MM.1S (cell line): ENCODE results near the gene SEMA4D.

Experiments used
- DNase-seq: peaks from one replicate; pipeline ENCODE4 v3.0.0-alpha.2; 2015
- H2AFZ ChIP-seq: fragments of 300-600 bp; sonication (generic); 2 replicates; pipeline ENCODE4 v1.6.0; 2016; ENCODE audit warnings: antibody characterized with exemption, low read length
- H3F3A ChIP-seq: fragments of 300-600 bp; sonication (generic); 2 replicates; pipeline ENCODE4 v1.6.1; 2016; ENCODE audit warnings: mild to moderate bottlenecking, antibody characterized with exemption, low read length, moderate library complexity, mixed read lengths; ENCODE audit not compliant: insufficient read depth
- H3K27ac ChIP-seq: fragments of 300-600 bp; sonication (generic); 2 replicates; pipeline ENCODE4 v1.5.1; 2016; ENCODE audit warnings: mild to moderate bottlenecking, low read length
- H3K27me3 ChIP-seq: fragments of 300-600 bp; sonication (generic); replicated peaks from 2 replicates; pipeline ENCODE4 v1.6.0; 2016; ENCODE audit warnings: low read length; ENCODE audit not compliant: insufficient read depth
- H3K36me3 ChIP-seq: fragments of 300-600 bp; sonication (generic); replicated peaks from 2 replicates; pipeline ENCODE4 v1.6.1; 2016; ENCODE audit warnings: mild to moderate bottlenecking, low read length, mixed read lengths; ENCODE audit not compliant: insufficient read depth
- H3K4me1 ChIP-seq: fragments of 300-600 bp; sonication (generic); 2 replicates; pipeline ENCODE4 v1.6.1; 2016; ENCODE audit warnings: low read length, mixed read lengths
- H3K4me2 ChIP-seq: fragments of 300-600 bp; sonication (generic); 2 replicates; pipeline ENCODE4 v1.6.0; 2016; ENCODE audit warnings: low read depth, low read length
- H3K4me3 ChIP-seq: fragments of 300-600 bp; sonication (generic); 2 replicates; pipeline ENCODE4 v1.5.1; 2016; ENCODE audit warnings: low read length, mixed read lengths
- H3K79me2 ChIP-seq: fragments of 300-600 bp; sonication (generic); 2 replicates; pipeline ENCODE4 v1.6.1; 2016; ENCODE audit warnings: mixed run types, low read length, mixed read lengths
- H3K9ac ChIP-seq: fragments of 300-600 bp; sonication (generic); 2 replicates; pipeline ENCODE4 v1.6.1; 2016; ENCODE audit warnings: low read length, mixed read lengths
- H3K9me2 ChIP-seq: fragments of 300-600 bp; sonication (generic); replicated peaks from 2 replicates; pipeline ENCODE4 v1.6.1; 2016; ENCODE audit warnings: mild to moderate bottlenecking, low read length, mixed read lengths; ENCODE audit not compliant: insufficient read depth
- H3K9me3 ChIP-seq: fragments of 300-600 bp; sonication (generic); replicated peaks from 2 replicates; pipeline ENCODE4 v1.6.1; 2016; ENCODE audit warnings: mild to moderate bottlenecking, low read length, mixed read lengths; ENCODE audit not compliant: insufficient read depth
- H4K20me1 ChIP-seq: fragments of 300-600 bp; sonication (generic); 2 replicates; pipeline ENCODE4 v1.6.1; 2016; ENCODE audit warnings: mild to moderate bottlenecking, low read length, moderate library complexity, mixed read lengths; ENCODE audit not compliant: insufficient read depth
- CTCF ChIP-seq: fragments of 300-600 bp; sonication (generic); IDR thresholded peaks from 2 replicates; pipeline ENCODE4 v1.5.1; 2016; ENCODE audit warnings: antibody characterized with exemption, low read length, mixed read lengths
- EZH2 ChIP-seq: fragments of 300-600 bp; sonication (generic); optimal IDR thresholded peaks from 2 replicates; pipeline ENCODE3; 2017; ENCODE audit warnings: low read depth, mild to moderate bottlenecking, antibody characterized with exemption, low read length, mixed read lengths
- EZH2phosphoT487 ChIP-seq: fragments of 300-600 bp; sonication (generic); IDR thresholded peaks from 2 replicates; pipeline ENCODE4 v1.6.1; 2018; ENCODE audit warnings: antibody characterized with exemption, low read length

SEMA4D gene

DNA sequence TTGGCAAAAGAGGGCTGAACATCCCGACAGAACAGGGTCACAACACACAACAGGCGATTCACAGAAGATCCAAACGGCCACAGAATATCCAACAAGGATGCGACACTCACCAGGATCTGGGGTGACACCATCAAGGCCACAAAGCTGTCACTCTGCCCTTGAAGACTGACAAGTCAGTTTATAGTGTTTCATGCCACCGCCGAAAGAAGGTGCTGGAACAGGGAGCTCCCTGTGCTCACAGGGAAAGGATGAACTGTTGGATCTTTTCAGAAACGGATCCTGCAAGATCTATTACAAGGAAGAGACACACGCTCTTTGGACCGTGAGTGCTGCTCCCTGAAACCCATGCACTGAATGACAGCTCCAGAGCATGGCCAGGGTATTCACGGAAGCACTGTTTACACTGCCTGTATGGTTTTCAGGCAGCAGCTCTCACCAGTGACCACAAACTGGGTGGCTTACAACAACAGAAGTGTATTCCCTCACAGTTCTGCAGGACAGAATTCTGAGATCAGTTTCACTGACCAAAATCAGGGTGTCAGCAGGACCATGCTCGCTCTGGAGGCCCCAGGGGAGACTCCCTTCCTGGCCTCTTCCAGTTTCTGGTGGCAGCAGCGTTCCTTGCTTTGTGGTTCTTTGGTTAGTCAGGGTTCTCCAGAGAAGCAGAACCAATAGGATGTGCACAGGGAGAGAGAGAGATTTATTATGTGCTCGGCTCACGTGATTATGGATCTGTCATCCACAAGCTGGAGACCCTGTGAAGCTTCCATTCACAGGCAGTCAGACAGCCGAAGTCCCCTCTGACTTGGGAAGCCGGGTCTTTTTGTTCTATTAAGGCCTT is 52.8 kb downstream of the SEMA4D start:
- no peak overlapping the region for H3K4me2 ChIP-seq

GRCh38 chr9:89444274-89444673 is 53.6 kb downstream of the SEMA4D start:
- no peaks in the 10 kb centered on the region for H3K27me3 ChIP-seq
- H3K9me2 ChIP-seq = no peaks in the 10 kb centered on the region
- H3K4me3 ChIP-seq = no peak overlapping the region
- TF ChIP-seq EZH2 (no peak), EZH2phosphoT487 (no peak), CTCF (no peak)
- peaks cover 100% of the 10 kb centered on the region for H3K79me2 ChIP-seq
- no peak overlapping the region for H3K27ac ChIP-seq
- no peak overlapping the region for H2AFZ ChIP-seq
- no peak for DNase-seq
- H3F3A ChIP-seq = peaks cover 6% of the 10 kb centered on the region; the same call in 1 of the 2 replicates
- peaks cover 5% of the 10 kb centered on the region; the same call in 1 of the 2 replicates for H4K20me1 ChIP-seq
- peaks cover 33% of the 10 kb centered on the region for H3K4me1 ChIP-seq
- H3K4me2 ChIP-seq = no peak overlapping the region
- H3K9ac ChIP-seq = no peak overlapping the region
- H3K9me3 ChIP-seq = no peaks in the 10 kb centered on the region
- no peaks in the 10 kb centered on the region for H3K36me3 ChIP-seq

More for the DNA sequence above, 52.8 kb downstream of the SEMA4D start:
- TF ChIP-seq CTCF (no peak), EZH2 (no peak), EZH2phosphoT487 (no peak)
- H3K36me3 ChIP-seq = no peaks in the 10 kb centered on the region
- H3K9me2 ChIP-seq = no peaks in the 10 kb centered on the region
- no peak overlapping the region for H3K9ac ChIP-seq
- H3K27ac ChIP-seq = no peak overlapping the region
- peaks cover 33% of the 10 kb centered on the region for H3K4me1 ChIP-seq
- peaks cover 6% of the 10 kb centered on the region; the same call in 1 of the 2 replicates for H3F3A ChIP-seq
- peaks cover 100% of the 10 kb centered on the region for H3K79me2 ChIP-seq
- H4K20me1 ChIP-seq = peaks cover 5% of the 10 kb centered on the region; the same call in 1 of the 2 replicates
- no peaks in the 10 kb centered on the region for H3K9me3 ChIP-seq
- H3K27me3 ChIP-seq = no peaks in the 10 kb centered on the region
- H3K4me3 ChIP-seq = no peak overlapping the region
- H2AFZ ChIP-seq = no peak overlapping the region
- DNase-seq = no peak

DNA sequence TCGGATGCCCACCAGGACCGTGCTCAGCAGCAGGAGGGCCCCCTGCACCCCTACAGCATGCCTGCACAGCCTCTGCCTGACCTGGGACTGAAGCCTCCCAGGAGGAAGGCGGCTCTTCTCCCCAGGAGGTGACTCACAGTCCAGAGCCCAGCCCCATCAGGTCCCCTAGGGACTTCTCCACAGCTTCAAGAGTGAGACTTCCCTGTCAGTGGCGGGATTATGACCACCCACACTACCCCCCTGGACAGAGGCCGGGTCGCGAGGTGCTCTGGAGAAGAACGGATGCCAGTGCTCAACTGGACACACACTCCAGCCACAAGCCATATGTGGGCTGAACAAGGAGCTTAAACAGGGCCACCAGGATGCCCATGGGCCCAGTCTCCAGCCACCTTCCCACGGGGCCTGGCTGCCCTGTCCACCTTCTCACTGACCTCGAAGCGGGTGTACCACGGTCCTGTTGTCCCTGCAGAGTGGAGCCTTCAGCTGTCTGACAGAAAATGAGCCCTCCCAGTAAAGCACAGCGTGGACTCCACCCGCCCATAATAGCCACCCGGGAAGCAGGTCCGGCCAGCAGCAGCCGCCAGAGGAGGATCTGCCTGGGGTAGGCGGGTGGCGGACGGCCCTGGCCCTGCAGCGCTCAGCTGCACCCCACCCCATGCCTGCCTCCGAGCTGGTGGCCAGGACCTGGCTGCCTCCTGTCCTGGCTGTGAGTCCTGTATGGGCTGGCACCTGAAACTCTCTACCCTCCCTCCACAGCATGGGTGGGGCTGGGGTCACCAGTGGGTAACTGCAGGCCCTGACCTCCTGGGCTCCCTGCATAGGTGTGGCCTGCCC is 54.7 kb downstream of the SEMA4D start:
- Histone ChIP-seq H3K36me3 (no peaks in the 10 kb centered on the region), H3K9me3 (no peaks in the 10 kb centered on the region), H3K4me1 (peaks cover 36% of the 10 kb centered on the region), H3K4me3 (peak overlapping the region; percentile 14; the same call in 1 of the 2 replicates), H3K27me3 (no peaks in the 10 kb centered on the region), H3F3A (peaks cover 9% of the 10 kb centered on the region; the same call in 1 of the 2 replicates), H3K9ac (no peak overlapping the region), H3K9me2 (no peaks in the 10 kb centered on the region), H3K4me2 (peak overlapping the region; percentile 61), H3K79me2 (peaks cover 97% of the 10 kb centered on the region), H4K20me1 (peaks cover 5% of the 10 kb centered on the region; the same call in 1 of the 2 replicates), H3K27ac (peak overlapping the region; percentile 48; the same call in 1 of the 2 replicates), H2AFZ (no peak overlapping the region)
- TF ChIP-seq EZH2 (no peak), CTCF (no peak), EZH2phosphoT487 (no peak)
- no peak for DNase-seq
